HEK293T (cell line): Measurements from ENCODE around the gene PILRB.
"Not testable (repeated sequence)": the region's sequence is repeated elsewhere in the genome, so short reads cannot be mapped to it uniquely, and the experiment has no call there.

ENCODE experiments used
- CTCF ChIA-PET: fragments of 350-600 bp; formaldehyde crosslinking; extraction: SDS; loops from one replicate; lab custom pipeline; 2021; ENCODE audit warnings: antibody characterized with exemption, inconsistent platforms; lab: Yijun Ruan, JAX
- POLR2A ChIA-PET: fragments of 350-600 bp; formaldehyde crosslinking; extraction: SDS; loops from one replicate; lab custom pipeline; 2020; ENCODE audit warnings: antibody characterized with exemption, inconsistent platforms; lab: Yijun Ruan, JAX
- DNase-seq: peaks from one replicate; pipeline ENCODE4 v3.0.0; 2012; ENCODE audit warnings: mixed read lengths; ENCODE audit errors: extremely low spot score
- ARNT ChIP-seq: fragments of 450-650 bp; IDR thresholded peaks from 2 replicates; pipeline ENCODE4 v1.6.1; 2017; ENCODE audit warnings: mild to moderate bottlenecking
- BHLHE40 ChIP-seq: fragments of 450-650 bp; IDR thresholded peaks from 2 replicates; pipeline ENCODE4 v1.6.1; 2016; ENCODE audit warnings: mild to moderate bottlenecking, moderate library complexity, borderline replicate concordance
- CTBP1 ChIP-seq: fragments of 450-650 bp; IDR thresholded peaks from 2 replicates; pipeline ENCODE4 v1.6.1; 2016; ENCODE audit warnings: borderline replicate concordance
- ELF4 ChIP-seq: fragments of 450-650 bp; IDR thresholded peaks from 2 replicates; pipeline ENCODE4 v1.6.1; 2017; ENCODE audit warnings: antibody characterized with exemption
- FOXA1 ChIP-seq: fragments of 450-650 bp; IDR thresholded peaks from 2 replicates; pipeline ENCODE4 v1.6.1; 2016; ENCODE audit warnings: mild to moderate bottlenecking
- FOXK2 ChIP-seq: fragments of 450-650 bp; IDR thresholded peaks from 2 replicates; pipeline ENCODE4 v1.6.1; 2016; ENCODE audit warnings: mild to moderate bottlenecking
- FOXM1 ChIP-seq: fragments of 450-650 bp; IDR thresholded peaks from 2 replicates; pipeline ENCODE4 v1.6.1; 2017; ENCODE audit warnings: mild to moderate bottlenecking, borderline replicate concordance
- HDGF ChIP-seq: fragments of 450-650 bp; IDR thresholded peaks from 2 replicates; pipeline ENCODE4 v1.6.1; 2017; ENCODE audit warnings: antibody characterized with exemption, borderline replicate concordance
- L3MBTL2 ChIP-seq: fragments of 450-650 bp; conservative IDR thresholded peaks from 2 replicates; pipeline ENCODE4 v1.6.1; 2016; ENCODE audit warnings: mild to moderate bottlenecking
- LEF1 ChIP-seq: fragments of 450-650 bp; IDR thresholded peaks from 2 replicates; pipeline ENCODE4 v1.6.1; 2017; ENCODE audit warnings: mild to moderate bottlenecking, borderline replicate concordance
- NFRKB ChIP-seq: fragments of 450-650 bp; IDR thresholded peaks from 2 replicates; pipeline ENCODE4 v1.6.1; 2016; ENCODE audit warnings: mild to moderate bottlenecking, moderate library complexity
- SP1 ChIP-seq: fragments of 450-650 bp; IDR thresholded peaks from 2 replicates; pipeline ENCODE4 v1.6.1; 2017
- SUZ12 ChIP-seq: fragments of 450-650 bp; IDR thresholded peaks from 2 replicates; pipeline ENCODE4 v1.6.1; 2016; ENCODE audit warnings: mild to moderate bottlenecking
- TARDBP ChIP-seq: fragments of 450-650 bp; IDR thresholded peaks from 2 replicates; pipeline ENCODE4 v1.6.1; 2016
- ZNF384 ChIP-seq: fragments of 450-650 bp; IDR thresholded peaks from 2 replicates; pipeline ENCODE4 v1.6.1; 2016
- TF ChIP-seq, protein P1 (sequence below): fragments of 450-650 bp; IDR thresholded peaks from 2 replicates; pipeline ENCODE4 v1.6.1; 2016

PILRB gene

DNA sequence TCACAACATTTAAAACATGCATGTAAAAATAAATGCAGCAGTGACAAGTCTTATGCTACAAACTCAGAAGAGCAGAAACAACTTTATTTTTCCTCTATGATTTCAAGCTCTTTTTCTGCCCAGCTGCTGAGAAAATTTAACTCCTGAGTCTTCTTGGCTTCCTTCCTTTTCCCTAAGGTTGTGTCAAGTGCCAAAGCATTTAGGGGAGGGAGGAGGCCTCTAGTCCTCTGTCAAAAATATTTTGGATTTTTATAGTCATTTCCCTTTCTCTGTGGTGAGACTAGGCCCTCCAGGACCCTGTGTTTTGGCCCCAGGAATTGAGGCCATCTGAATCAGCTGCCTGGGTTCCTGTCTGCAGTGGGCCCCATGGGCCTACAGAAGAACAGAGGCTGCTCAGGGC, 11.0 kb upstream of the PILRB start:
- POLR2A ChIA-PET: interaction anchor here (1.2 kb wide), 1 partner anchor 214 kb away, joined by 3 read pairs; no protein-coding TSS in a partner anchor
- no peak for TF ChIP-seq FOXK2
- TF ChIP-seq FOXA1: no peak
- TF ChIP-seq TARDBP: no peak
- no peak for TF ChIP-seq NFRKB
- no peak for TF ChIP-seq HDGF
- TF ChIP-seq LEF1: no peak
- TF ChIP-seq SUZ12: no peak
- no peak for TF ChIP-seq ZNF384
- CTCF ChIA-PET: interaction anchor here (0.7 kb wide), 1 partner anchor 214 kb away, joined by 3 read pairs; no protein-coding TSS in a partner anchor
- DNase-seq: no peak

DNA sequence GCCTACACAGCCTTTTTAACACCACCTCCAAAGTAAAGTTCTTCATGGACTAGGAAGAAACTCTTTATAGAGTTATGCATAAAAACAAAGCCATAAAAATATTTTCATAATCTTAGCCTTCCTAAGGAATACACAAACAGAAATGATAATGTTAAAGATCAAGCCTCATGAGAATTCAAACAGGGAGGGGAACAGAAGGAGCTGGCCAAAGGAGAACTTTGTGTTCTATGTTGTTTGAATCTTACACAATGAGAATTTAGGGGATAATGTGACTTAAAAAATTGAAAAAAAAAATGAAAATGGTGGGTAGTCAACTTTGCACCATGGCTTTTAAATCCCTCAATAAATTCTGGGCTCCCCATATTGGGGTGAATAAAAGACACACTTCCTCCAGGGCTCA, 9.1 kb upstream of the PILRB start:
- ChIA-PET CTCF (no interaction called here), POLR2A (no interaction called here)
- no peak for DNase-seq
- TF ChIP-seq SUZ12 (no peak), BHLHE40 (no peak), FOXM1 (no peak), L3MBTL2 (no peak), SP1 (no peak), FOXK2 (no peak), HDGF (no peak), LEF1 (no peak), TARDBP (no peak), CTBP1 (no peak), ARNT (no peak), ELF4 (no peak), FOXA1 (no peak), ZNF384 (no peak), NFRKB (no peak)
- TF ChIP-seq, protein P1, sequence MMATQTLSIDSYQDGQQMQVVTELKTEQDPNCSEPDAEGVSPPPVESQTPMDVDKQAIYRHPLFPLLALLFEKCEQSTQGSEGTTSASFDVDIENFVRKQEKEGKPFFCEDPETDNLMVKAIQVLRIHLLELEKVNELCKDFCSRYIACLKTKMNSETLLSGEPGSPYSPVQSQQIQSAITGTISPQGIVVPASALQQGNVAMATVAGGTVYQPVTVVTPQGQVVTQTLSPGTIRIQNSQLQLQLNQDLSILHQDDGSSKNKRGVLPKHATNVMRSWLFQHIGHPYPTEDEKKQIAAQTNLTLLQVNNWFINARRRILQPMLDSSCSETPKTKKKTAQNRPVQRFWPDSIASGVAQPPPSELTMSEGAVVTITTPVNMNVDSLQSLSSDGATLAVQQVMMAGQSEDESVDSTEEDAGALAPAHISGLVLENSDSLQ: no peak

DNA sequence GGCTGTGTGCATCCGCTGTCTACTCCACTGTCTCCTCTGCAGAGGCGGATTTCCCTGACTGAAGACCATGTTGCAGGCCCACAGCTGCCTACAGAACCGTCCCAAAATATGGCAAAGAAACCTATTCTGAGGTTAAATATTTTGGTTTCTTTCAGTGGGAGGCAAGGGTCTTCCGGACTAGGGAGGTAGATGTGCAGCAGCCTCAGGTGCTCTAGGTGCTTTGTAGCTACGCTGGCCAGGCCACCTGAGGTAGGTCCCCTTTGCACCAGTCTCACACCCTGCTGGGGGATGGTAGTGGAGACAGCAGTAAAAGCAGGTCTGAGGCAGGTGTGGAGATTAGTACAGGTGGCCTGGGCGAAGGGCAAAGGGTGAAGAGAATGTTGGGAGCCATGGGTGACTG, 8.2 kb upstream of the PILRB start:
- TF ChIP-seq, protein P1: no peak
- no peak for TF ChIP-seq LEF1
- POLR2A ChIA-PET: no interaction called here
- CTCF ChIA-PET: no interaction called here

DNA sequence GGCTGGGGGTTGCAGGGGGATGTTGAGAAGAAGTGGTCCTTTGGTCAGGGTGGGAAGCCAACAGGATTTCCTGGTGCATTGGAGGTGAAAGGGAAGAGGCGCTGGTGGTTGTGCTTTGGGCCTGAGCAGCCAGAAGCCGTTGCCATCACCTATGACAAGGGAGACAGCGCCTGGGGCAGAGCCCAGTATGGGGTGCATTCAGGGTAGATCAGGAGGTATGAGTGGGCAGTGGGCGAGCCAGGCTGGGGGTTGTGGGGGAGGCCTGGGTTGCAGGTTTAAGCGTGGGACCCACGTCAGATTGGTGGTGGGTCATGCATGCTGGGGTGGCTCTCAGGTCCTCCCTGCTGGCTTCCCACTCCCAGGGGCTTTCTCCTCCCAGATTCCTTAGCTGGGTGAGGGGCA, 6.3 kb upstream of the PILRB start:
- ChIA-PET CTCF (no interaction called here), POLR2A (no interaction called here)
- DNase-seq: no peak
- TF ChIP-seq, protein P1: no peak
- TF ChIP-seq L3MBTL2 (no peak), LEF1 (no peak), FOXM1 (no peak), SUZ12 (no peak), TARDBP (no peak), ZNF384 (no peak), ARNT (no peak), CTBP1 (no peak), BHLHE40 (no peak), FOXA1 (no peak), ELF4 (no peak), FOXK2 (no peak), SP1 (no peak), HDGF (no peak), NFRKB (no peak)

More for the DNA sequence above, 8.2 kb upstream of the PILRB start:
- DNase-seq: no peak

DNA sequence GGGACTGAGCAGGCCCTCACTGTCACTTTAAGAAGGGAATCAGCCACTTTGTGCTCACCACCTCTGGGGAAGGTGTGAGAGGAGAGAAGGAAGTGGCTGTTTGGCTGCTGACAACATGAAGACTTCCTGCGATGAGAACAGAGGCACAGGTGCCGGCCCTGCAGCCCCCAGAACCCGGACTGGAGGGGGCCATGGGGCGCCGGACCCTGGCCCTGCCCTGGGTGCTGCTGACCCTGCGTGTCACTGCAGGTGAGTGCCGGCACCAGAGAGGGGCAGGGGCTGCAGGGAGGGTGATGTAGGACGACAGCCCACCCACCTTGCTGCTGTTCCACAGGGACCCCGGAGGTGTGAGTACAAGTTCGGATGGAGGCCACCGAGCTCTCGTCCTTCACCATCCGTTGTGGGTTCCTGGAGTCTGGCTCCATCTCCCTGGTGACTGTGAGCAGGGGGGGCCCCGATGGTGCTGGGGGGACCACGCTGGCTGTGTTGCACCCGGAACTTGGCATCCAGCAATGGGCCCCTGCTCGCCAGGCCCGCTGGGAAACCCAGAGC, 5.6 kb upstream of the PILRB start:
- DNase-seq, POLR2A ChIA-PET, CTCF ChIA-PET: not testable (repeated sequence)

DNA sequence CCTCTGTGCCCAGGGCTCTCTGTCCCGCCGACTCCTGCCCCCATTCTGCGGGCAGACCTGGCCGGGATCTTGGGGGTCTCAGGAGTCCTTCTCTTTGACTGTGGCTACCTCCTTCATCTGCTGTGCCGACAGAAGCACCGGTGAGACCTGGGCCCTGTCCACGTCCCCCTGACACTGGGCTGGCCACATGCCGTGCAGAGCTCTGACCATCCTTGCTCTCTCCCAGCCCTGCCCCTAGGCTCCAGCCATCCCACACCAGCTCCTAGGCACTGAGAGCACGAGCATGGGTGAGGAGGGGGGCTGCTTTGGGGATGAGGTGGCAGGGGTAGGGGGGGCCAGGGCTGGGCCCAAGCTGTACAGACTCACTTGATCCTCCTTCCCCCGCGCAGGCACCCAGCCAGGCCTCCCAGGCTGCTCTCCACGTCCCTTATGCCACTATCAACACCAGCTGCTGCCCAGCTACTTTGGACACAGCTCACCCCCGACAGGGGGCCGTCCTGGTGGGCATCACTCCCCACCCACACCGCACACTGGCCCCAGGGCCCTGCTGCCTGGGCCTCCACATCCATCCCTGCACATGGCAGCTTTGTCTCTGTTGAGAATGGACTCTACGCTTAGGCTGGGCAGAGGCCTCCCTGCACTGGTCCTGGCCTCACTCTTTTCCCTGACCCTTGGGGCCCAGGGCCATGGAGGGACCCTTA, 4.8 kb upstream of the PILRB start:
- DNase-seq: no peak
- TF ChIP-seq ELF4: no peak
- TF ChIP-seq NFRKB: no peak
- TF ChIP-seq LEF1: no peak
- no peak for TF ChIP-seq BHLHE40
- TF ChIP-seq HDGF: no peak
- TF ChIP-seq FOXA1: no peak
- no peak for TF ChIP-seq SP1
- TF ChIP-seq ZNF384: no peak
- no peak for TF ChIP-seq CTBP1
- TF ChIP-seq FOXM1: no peak
- no peak for TF ChIP-seq ARNT
- TF ChIP-seq, protein P1: no peak
- no peak for TF ChIP-seq SUZ12
- TF ChIP-seq L3MBTL2: no peak
- TF ChIP-seq TARDBP: no peak
- no peak for TF ChIP-seq FOXK2
- CTCF ChIA-PET: no interaction called here
- POLR2A ChIA-PET: no interaction called here
